Measurements from ENCODE around the gene C11orf86. TPM values are rescaled to one million over a fixed set of nuclear protein-coding genes. Genes with fewer than 3 reads are reported as not detected.

The C11orf86 gene
- total RNA-seq, 1 experiment from 2014 or later = 0.68 TPM

DNA sequence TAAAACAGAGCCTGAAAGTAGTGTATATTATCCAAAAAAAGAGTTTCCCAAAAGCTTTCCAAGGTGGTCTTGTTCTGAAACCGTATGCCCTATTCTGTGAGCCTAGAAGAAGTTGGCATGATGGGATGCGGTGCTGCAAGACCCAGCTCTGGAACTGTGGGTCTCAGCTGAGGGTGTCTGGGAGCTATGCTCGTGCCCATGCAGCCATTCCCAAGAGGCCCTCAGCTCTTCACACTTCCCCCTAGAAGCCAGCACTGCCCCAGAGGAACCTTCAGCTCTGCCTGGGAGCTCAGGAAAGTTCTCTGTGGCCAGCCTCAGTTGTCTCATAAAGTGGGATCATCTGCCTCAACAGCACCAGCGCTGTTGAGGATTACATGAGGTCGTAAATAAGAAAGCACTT, 41.4 kb downstream of the C11orf86 start (continued):
- TF ChIP-seq, protein P1, sequence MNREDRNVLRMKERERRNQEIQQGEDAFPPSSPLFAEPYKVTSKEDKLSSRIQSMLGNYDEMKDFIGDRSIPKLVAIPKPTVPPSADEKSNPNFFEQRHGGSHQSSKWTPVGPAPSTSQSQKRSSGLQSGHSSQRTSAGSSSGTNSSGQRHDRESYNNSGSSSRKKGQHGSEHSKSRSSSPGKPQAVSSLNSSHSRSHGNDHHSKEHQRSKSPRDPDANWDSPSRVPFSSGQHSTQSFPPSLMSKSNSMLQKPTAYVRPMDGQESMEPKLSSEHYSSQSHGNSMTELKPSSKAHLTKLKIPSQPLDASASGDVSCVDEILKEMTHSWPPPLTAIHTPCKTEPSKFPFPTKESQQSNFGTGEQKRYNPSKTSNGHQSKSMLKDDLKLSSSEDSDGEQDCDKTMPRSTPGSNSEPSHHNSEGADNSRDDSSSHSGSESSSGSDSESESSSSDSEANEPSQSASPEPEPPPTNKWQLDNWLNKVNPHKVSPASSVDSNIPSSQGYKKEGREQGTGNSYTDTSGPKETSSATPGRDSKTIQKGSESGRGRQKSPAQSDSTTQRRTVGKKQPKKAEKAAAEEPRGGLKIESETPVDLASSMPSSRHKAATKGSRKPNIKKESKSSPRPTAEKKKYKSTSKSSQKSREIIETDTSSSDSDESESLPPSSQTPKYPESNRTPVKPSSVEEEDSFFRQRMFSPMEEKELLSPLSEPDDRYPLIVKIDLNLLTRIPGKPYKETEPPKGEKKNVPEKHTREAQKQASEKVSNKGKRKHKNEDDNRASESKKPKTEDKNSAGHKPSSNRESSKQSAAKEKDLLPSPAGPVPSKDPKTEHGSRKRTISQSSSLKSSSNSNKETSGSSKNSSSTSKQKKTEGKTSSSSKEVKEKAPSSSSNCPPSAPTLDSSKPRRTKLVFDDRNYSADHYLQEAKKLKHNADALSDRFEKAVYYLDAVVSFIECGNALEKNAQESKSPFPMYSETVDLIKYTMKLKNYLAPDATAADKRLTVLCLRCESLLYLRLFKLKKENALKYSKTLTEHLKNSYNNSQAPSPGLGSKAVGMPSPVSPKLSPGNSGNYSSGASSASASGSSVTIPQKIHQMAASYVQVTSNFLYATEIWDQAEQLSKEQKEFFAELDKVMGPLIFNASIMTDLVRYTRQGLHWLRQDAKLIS (CRISPR knock-in tag; IDR thresholded peaks at IDR 0.05; ENCODE audit: borderline replicate concordance) = no peak

DNA sequence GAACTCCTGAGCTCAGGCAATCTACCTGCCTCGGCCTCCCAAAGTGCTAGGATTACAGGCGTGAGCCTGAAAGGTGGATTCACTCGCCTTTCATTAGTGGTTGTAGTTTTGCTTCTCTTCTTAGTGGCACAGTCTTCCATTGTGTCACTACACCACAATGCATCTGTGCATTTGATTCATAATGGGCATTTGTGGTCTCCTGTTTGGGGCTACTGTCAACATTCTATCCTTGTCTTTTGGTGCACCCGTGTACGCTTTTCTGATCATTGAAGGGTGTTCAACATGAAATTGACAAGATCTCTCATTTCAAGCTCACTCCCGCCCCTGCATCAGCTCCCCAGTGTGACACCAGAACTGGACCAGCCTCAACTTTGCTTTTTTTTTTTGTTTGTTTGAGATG, 45.8 kb downstream of the C11orf86 start:
- H3K9me3 Mint-ChIP-seq = no peaks in the 10 kb centered on the region
- ChIA-PET POLR2A (interaction anchor here (1.2 kb wide), 1 partner anchor 63 kb away, joined by 6 read pairs; the partner anchor contains the start of gene PC), CTCF (interaction anchor here (0.7 to 4.2 kb wide), 38 partner anchors 8 to 475 kb away, joined by 3 to 27 read pairs (median 8); partner anchors contain the start of genes C11orf86, PC, RCE1 and ZDHHC24)
- no peak overlapping the region for H3K27ac Mint-ChIP-seq
- ATAC-seq (no peak), DNase-seq (ENCODE audit: low spot score) (no peak)
- H3K36me3 Mint-ChIP-seq = no peaks in the 10 kb centered on the region; the same call in 1 of the 2 replicates
- H3K4me1 Mint-ChIP-seq = peaks cover 14% of the 10 kb centered on the region
- H3K4me3 Mint-ChIP-seq = no peak overlapping the region
- no peak for TF ChIP-seq TCF7 (CRISPR knock-in tag; IDR thresholded peaks at IDR 0.05; ENCODE audit: low read depth)
- no peak for TF ChIP-seq ZNF263 (CRISPR knock-in tag; IDR thresholded peaks at IDR 0.05; ENCODE audit: low read depth)
- no peak for TF ChIP-seq EMX1 (CRISPR knock-in tag; IDR thresholded peaks at IDR 0.05)
- TF ChIP-seq, protein P2, sequence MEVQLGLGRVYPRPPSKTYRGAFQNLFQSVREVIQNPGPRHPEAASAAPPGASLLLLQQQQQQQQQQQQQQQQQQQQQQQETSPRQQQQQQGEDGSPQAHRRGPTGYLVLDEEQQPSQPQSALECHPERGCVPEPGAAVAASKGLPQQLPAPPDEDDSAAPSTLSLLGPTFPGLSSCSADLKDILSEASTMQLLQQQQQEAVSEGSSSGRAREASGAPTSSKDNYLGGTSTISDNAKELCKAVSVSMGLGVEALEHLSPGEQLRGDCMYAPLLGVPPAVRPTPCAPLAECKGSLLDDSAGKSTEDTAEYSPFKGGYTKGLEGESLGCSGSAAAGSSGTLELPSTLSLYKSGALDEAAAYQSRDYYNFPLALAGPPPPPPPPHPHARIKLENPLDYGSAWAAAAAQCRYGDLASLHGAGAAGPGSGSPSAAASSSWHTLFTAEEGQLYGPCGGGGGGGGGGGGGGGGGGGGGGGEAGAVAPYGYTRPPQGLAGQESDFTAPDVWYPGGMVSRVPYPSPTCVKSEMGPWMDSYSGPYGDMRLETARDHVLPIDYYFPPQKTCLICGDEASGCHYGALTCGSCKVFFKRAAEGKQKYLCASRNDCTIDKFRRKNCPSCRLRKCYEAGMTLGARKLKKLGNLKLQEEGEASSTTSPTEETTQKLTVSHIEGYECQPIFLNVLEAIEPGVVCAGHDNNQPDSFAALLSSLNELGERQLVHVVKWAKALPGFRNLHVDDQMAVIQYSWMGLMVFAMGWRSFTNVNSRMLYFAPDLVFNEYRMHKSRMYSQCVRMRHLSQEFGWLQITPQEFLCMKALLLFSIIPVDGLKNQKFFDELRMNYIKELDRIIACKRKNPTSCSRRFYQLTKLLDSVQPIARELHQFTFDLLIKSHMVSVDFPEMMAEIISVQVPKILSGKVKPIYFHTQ (CRISPR knock-in tag; IDR thresholded peaks at IDR 0.05) = no peak
- peaks cover 41% of the 10 kb centered on the region for H3K27me3 Mint-ChIP-seq (ENCODE audit: low read depth)

DNA sequence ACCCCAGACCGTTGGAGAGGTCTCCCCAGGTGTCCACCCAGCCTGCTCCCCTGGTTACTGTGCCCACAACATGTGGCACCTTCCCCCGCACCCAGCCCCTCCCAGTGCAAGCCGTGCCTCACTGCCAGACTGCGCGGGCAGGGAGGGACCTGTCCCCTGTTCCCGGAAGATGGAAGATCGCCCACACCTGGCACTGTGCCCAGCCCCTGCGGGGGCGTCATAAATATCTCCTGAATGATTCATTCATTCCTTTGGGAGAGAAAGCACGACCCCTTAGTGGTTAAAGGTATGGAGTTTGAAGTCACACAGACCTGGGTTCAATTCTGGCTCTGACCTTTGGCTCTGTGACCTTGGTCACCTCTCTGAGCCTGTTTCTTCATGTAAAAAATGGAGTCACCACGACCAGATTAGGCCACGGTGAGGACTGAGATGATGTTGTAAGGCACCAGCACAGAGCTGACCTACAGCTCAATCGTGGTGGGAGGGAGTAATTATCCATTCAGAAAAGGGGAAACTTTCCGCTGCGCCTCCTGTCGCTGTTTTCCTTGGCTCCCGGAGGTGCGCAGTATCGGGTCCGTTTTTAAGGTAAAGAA, 47.3 kb downstream of the C11orf86 start:
- ChIA-PET POLR2A (interaction anchor here (0.6 to 1.2 kb wide), 4 partner anchors 16 to 217 kb away, joined by 3 to 6 read pairs (median 4); partner anchors contain the start of gene PC), CTCF (interaction anchor here (0.6 to 4.2 kb wide), 57 partner anchors 8 to 731 kb away, joined by 3 to 27 read pairs (median 5); partner anchors contain the start of genes C11orf86, KDM2A, PC and RCE1)
- Mint-ChIP-seq H3K4me1 (peaks cover 14% of the 10 kb centered on the region), H3K27ac (no peak overlapping the region), H3K4me3 (peak overlapping the region; percentile 69), H3K27me3 (ENCODE audit: low read depth) (peaks cover 41% of the 10 kb centered on the region), H3K36me3 (no peaks in the 10 kb centered on the region; the same call in 1 of the 2 replicates), H3K9me3 (no peaks in the 10 kb centered on the region)
- DNase-seq (ENCODE audit: low spot score) (no peak), ATAC-seq (no peak)
- TF ChIP-seq JUN (CRISPR knock-in tag; IDR thresholded peaks at IDR 0.05) (no peak), ZNF138 (CRISPR knock-in tag; conservative IDR thresholded peaks at IDR 0.05) (no peak), JAZF1 (CRISPR knock-in tag; IDR thresholded peaks at IDR 0.05) (no peak), RELA (CRISPR knock-in tag; IDR thresholded peaks at IDR 0.05; ENCODE audit: borderline replicate concordance) (no peak), CREM (CRISPR knock-in tag; IDR thresholded peaks at IDR 0.05) (no peak), ZNF121 (CRISPR knock-in tag; IDR thresholded peaks at IDR 0.05) (no peak), NFE2L1 (CRISPR knock-in tag; IDR thresholded peaks at IDR 0.05) (no peak), GABPB1 (CRISPR knock-in tag; IDR thresholded peaks at IDR 0.05) (no peak), ETV6 (CRISPR knock-in tag; IDR thresholded peaks at IDR 0.05) (no peak), TP53 (CRISPR knock-in tag; IDR thresholded peaks at IDR 0.05) (no peak)
- TF ChIP-seq, protein P2 (CRISPR knock-in tag; IDR thresholded peaks at IDR 0.05) = no peak
- TF ChIP-seq, protein P3, sequence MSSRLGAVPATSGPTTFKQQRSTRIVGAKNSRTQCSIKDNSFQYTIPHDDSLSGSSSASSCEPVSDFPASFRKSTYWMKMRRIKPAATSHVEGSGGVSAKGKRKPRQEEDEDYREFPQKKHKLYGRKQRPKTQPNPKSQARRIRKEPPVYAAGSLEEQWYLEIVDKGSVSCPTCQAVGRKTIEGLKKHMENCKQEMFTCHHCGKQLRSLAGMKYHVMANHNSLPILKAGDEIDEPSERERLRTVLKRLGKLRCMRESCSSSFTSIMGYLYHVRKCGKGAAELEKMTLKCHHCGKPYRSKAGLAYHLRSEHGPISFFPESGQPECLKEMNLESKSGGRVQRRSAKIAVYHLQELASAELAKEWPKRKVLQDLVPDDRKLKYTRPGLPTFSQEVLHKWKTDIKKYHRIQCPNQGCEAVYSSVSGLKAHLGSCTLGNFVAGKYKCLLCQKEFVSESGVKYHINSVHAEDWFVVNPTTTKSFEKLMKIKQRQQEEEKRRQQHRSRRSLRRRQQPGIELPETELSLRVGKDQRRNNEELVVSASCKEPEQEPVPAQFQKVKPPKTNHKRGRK (CRISPR knock-in tag; IDR thresholded peaks at IDR 0.05; ENCODE audit: borderline replicate concordance) = no peak
- TF ChIP-seq, protein P1 (CRISPR knock-in tag; IDR thresholded peaks at IDR 0.05; ENCODE audit: borderline replicate concordance) = no peak
